Panc1 (cell line): Measurements from ENCODE around the gene ZBTB9. TPM values are rescaled to one million over a fixed set of nuclear protein-coding genes. Genes with fewer than 3 reads are reported as not detected.

Source experiments
- ATAC-seq: fragments of 200-7000 bp; cut with Tn5 transposase; 2 replicates; pipeline ENCODE4 v1.9.1; 2020; ENCODE audit warnings: mild to moderate bottlenecking, moderate library complexity
- BruUV-seq: library from RNA; stranded (reverse); fragments of 400-500 nt; replicated peaks from 2 replicates; lab custom pipeline; 2021; lab: Mats Ljungman, UMichigan
- CTCF ChIA-PET: fragments of 300-600 bp; sonication (Branson Sonifier 250); formaldehyde crosslinking; loops from one replicate; lab custom pipeline; 2022; ENCODE audit warnings: antibody characterized with exemption; lab: Charles Lee
- POLR2A ChIA-PET: fragments of 300-600 bp; sonication (Branson Sonifier 250); formaldehyde crosslinking; loops from one replicate; lab custom pipeline; 2022; ENCODE audit warnings: antibody characterized with exemption; lab: Charles Lee
- DNase-seq: peaks from one replicate; pipeline ENCODE4 v3.0.0-alpha.2; 2010; ENCODE audit warnings: low read depth, low spot score
- H3K27ac ChIP-seq: 2 replicates; pipeline ENCODE4 v1.5.1; 2011; ENCODE audit warnings: mild to moderate bottlenecking, low read length, inconsistent platforms
- H3K27me3 ChIP-seq: fragments of 200-500 bp; sonication (Bioruptor generic); 2 replicates; pipeline ENCODE4 v1.6.0; 2014; ENCODE audit warnings: low read length, inconsistent platforms; ENCODE audit not compliant: control insufficient read depth, insufficient read depth
- H3K36me3 ChIP-seq: fragments of 200-500 bp; sonication (Bioruptor generic); 2 replicates; pipeline ENCODE4 v1.5.1; 2014; ENCODE audit warnings: inconsistent platforms, mild to moderate bottlenecking, low read length, moderate library complexity; ENCODE audit not compliant: control insufficient read depth, insufficient read depth
- H3K4me1 ChIP-seq: 2 replicates; pipeline ENCODE4 v1.5.1; 2011; ENCODE audit warnings: inconsistent platforms, mild to moderate bottlenecking, low read length, moderate library complexity; ENCODE audit not compliant: control insufficient read depth, insufficient read depth
- H3K4me3 ChIP-seq, 2 experiments: 2 replicates each; pipeline ENCODE4 v1.5.1; 2011 to 2012; ENCODE audit warnings: low read depth in 2 of 2, low read length in 2 of 2, mild to moderate bottlenecking in 2 of 2, inconsistent platforms in 1 of 2, moderate library complexity in 1 of 2
- H3K9me3 ChIP-seq: fragments of 200-500 bp; sonication (Bioruptor generic); 2 replicates; pipeline ENCODE4 v1.5.1; 2014; ENCODE audit warnings: low read depth, mild to moderate bottlenecking, inconsistent platforms, low read length, moderate library complexity; ENCODE audit not compliant: control insufficient read depth, insufficient read depth
- POLR2AphosphoS5 ChIP-seq: IDR thresholded peaks from 2 replicates; pipeline ENCODE4 v1.6.1; 2012; ENCODE audit warnings: mild to moderate bottlenecking, low read depth, low read length, moderate library complexity
- SIN3A ChIP-seq: IDR thresholded peaks from 2 replicates; pipeline ENCODE4 v1.6.1; 2012; ENCODE audit warnings: low read depth, mild to moderate bottlenecking, low read length, moderate library complexity, borderline replicate concordance; ENCODE audit not compliant: insufficient read depth
- TCF7L2 ChIP-seq: IDR thresholded peaks from 2 replicates; pipeline ENCODE4 v1.6.1; 2011; ENCODE audit warnings: mild to moderate bottlenecking, low read depth, low read length, inconsistent platforms
- in situ Hi-C: cut with HindIII; loops from 2 replicates; pipeline ENCODE4 v1.10.0; 2016; ENCODE audit warnings: low sequenced_read_pairs, low pct_unique_long_range_greater_than_20kb
- intact Hi-C: fragments of 100-400 bp; cut with micrococcal nuclease; formaldehyde crosslinking; loops from one replicate; pipeline ENCODE4 v1.10.0; 2022; ENCODE audit not compliant: unreplicated experiment
- total RNA-seq: library from RNA; stranded (reverse); gene quantifications from one replicate; pipeline ENCODE4 v1.2.1, GENCODE V29; 2021; ENCODE audit not compliant: unreplicated experiment
- TF ChIP-seq, protein P1 (sequence below): fragments of 450-650 bp; IDR thresholded peaks from 2 replicates; pipeline ENCODE4 v1.5.1; 2017; ENCODE audit warnings: mild to moderate bottlenecking
- TF ChIP-seq, protein P2 (sequence below), 2 experiments: IDR thresholded peaks; 2 replicates each; pipeline ENCODE4 v1.6.1; 2011 to 2012; ENCODE audit warnings: low read depth in 2 of 2, control low read depth in 1 of 2, low read length in 1 of 2, mild to moderate bottlenecking in 1 of 2, moderate library complexity in 1 of 2; ENCODE audit not compliant: insufficient read depth in 1 of 2

ZBTB9 gene
- total RNA-seq, 1 experiment from 2014 or later: 17.6 TPM

DNA sequence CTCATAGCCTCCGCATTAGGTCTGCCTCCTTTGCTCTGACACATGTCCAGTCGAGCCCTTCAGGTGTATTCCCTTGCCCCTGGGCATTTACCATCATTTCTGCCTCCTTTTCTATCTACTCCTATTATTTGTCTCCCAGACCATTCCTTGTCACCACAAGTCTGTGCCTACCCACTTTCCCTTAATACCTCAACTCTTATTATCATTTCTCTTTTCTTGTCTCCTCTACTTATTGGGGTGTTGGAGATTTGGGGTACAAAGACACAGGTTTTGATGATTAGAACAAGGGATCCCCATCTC lies 33.1 kb upstream of the ZBTB9 start:
- Histone ChIP-seq H3K9me3 (no peaks in the 10 kb centered on the region), H3K4me1 (peaks cover 25% of the 10 kb centered on the region), H3K27me3 (no peaks in the 10 kb centered on the region), H3K36me3 (no peaks in the 10 kb centered on the region; the same call in 1 of the 2 replicates), H3K27ac (no peak overlapping the region), H3K4me3 (no peak overlapping the region)
- no peak for ATAC-seq
- intact Hi-C loops (no loop called here), in situ Hi-C loops (no loop called here)
- ChIA-PET CTCF (no interaction called here), POLR2A (no interaction called here)
- BruUV-seq: no TSS peak
- TF ChIP-seq, protein P1, sequence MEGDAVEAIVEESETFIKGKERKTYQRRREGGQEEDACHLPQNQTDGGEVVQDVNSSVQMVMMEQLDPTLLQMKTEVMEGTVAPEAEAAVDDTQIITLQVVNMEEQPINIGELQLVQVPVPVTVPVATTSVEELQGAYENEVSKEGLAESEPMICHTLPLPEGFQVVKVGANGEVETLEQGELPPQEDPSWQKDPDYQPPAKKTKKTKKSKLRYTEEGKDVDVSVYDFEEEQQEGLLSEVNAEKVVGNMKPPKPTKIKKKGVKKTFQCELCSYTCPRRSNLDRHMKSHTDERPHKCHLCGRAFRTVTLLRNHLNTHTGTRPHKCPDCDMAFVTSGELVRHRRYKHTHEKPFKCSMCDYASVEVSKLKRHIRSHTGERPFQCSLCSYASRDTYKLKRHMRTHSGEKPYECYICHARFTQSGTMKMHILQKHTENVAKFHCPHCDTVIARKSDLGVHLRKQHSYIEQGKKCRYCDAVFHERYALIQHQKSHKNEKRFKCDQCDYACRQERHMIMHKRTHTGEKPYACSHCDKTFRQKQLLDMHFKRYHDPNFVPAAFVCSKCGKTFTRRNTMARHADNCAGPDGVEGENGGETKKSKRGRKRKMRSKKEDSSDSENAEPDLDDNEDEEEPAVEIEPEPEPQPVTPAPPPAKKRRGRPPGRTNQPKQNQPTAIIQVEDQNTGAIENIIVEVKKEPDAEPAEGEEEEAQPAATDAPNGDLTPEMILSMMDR: no peak
- no peak for TF ChIP-seq SIN3A
- no peak for TF ChIP-seq POLR2AphosphoS5
- TF ChIP-seq, protein P2, sequence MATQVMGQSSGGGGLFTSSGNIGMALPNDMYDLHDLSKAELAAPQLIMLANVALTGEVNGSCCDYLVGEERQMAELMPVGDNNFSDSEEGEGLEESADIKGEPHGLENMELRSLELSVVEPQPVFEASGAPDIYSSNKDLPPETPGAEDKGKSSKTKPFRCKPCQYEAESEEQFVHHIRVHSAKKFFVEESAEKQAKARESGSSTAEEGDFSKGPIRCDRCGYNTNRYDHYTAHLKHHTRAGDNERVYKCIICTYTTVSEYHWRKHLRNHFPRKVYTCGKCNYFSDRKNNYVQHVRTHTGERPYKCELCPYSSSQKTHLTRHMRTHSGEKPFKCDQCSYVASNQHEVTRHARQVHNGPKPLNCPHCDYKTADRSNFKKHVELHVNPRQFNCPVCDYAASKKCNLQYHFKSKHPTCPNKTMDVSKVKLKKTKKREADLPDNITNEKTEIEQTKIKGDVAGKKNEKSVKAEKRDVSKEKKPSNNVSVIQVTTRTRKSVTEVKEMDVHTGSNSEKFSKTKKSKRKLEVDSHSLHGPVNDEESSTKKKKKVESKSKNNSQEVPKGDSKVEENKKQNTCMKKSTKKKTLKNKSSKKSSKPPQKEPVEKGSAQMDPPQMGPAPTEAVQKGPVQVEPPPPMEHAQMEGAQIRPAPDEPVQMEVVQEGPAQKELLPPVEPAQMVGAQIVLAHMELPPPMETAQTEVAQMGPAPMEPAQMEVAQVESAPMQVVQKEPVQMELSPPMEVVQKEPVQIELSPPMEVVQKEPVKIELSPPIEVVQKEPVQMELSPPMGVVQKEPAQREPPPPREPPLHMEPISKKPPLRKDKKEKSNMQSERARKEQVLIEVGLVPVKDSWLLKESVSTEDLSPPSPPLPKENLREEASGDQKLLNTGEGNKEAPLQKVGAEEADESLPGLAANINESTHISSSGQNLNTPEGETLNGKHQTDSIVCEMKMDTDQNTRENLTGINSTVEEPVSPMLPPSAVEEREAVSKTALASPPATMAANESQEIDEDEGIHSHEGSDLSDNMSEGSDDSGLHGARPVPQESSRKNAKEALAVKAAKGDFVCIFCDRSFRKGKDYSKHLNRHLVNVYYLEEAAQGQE (IDR thresholded peaks at IDR 0.05; ENCODE audit: insufficient read depth in 1 of 2, low read depth in 2 of 2, low read length in 1 of 2): no peak
- TF ChIP-seq TCF7L2: no peak
- DNase-seq: no peak

DNA sequence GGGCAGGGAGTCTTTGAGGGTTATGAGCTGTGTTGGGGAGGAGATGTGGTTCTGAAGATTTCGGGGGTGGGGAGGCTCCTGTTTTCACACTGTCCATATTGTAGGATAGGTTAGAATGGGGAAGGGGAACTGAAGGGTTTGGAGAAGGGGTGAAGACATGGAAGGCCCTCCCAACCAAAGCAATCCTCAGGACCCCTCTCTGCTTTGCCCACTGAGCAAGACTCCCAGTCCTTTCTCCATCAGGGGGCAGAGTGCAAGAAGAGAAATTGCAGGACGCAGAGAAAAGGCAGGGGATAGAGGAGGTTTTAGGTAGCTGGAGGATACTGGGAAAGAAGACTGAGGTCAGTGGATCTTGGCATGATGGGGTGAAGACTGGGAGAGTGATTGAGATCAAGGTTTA lies 30.6 kb upstream of the ZBTB9 start:
- Histone ChIP-seq H3K27ac (no peak overlapping the region), H3K9me3 (no peaks in the 10 kb centered on the region), H3K36me3 (no peaks in the 10 kb centered on the region), H3K4me1 (peaks cover 24% of the 10 kb centered on the region), H3K27me3 (no peaks in the 10 kb centered on the region), H3K4me3 (no peak overlapping the region)
- intact Hi-C loops: no loop called here
- ATAC-seq (no peak), DNase-seq (no peak)
- POLR2A ChIA-PET: no interaction called here
- no TSS peak for BruUV-seq
- CTCF ChIA-PET: no interaction called here
- TF ChIP-seq, protein P1: no peak
- TF ChIP-seq POLR2AphosphoS5: no peak
- no peak for TF ChIP-seq TCF7L2
- TF ChIP-seq, protein P2 (IDR thresholded peaks at IDR 0.05; ENCODE audit: insufficient read depth in 1 of 2, low read depth in 2 of 2, low read length in 1 of 2): no peak
- TF ChIP-seq SIN3A: no peak
- in situ Hi-C loops: no loop called here
